NCI-H2227 treated with DMSO at 0.1 percent for 48 hours (cell line): ENCODE measurements around the gene LGI4.
A peak's percentile ranks its signal among the peaks of the same experiment; 100 is the strongest.
"Not testable (repeated sequence)": the region's sequence is repeated elsewhere in the genome, so short reads cannot be mapped to it uniquely, and the experiment has no call there.

ENCODE experiments used
- DNase-seq: peaks from one replicate; lab custom pipeline; 2025; lab: John Stamatoyannopoulos, UW

Gene LGI4

GRCh38 chr19:35105411-35106290 is 29.2 kb downstream of the LGI4 start:
- no peak for DNase-seq

GRCh38 chr19:35105047-35105410 is 29.8 kb downstream of the LGI4 start:
- DNase-seq: no peak

- no peak for DNase-seq
Observed at GRCh38 chr19:35104361-35104760, 30.5 kb downstream of the LGI4 start.

- not testable (repeated sequence) for DNase-seq
Observed at GRCh38 chr19:35103614-35104013, 31.2 kb downstream of the LGI4 start.

- not testable (repeated sequence) for DNase-seq
Observed at GRCh38 chr19:35101949-35102348, 32.9 kb downstream of the LGI4 start.

- DNase-seq: no peak
Observed at GRCh38 chr19:35100588-35101533, 34.0 kb downstream of the LGI4 start.

GRCh38 chr19:35099897-35100275 is 35.0 kb downstream of the LGI4 start:
- no peak for DNase-seq

GRCh38 chr19:35099155-35099896 is 35.5 kb downstream of the LGI4 start:
- no peak for DNase-seq

GRCh38 chr19:35098413-35099049 is 36.3 kb downstream of the LGI4 start:
- no peak for DNase-seq

- DNase-seq: no peak
Observed at GRCh38 chr19:35095667-35096368, 39.0 kb downstream of the LGI4 start.

- DNase-seq: no peak
Observed at GRCh38 chr19:35094656-35095055, 40.2 kb downstream of the LGI4 start.

GRCh38 chr19:35093941-35094647 is 40.8 kb downstream of the LGI4 start:
- no peak for DNase-seq

- DNase-seq: peak; percentile 32
Observed at GRCh38 chr19:35093430-35093829, 41.4 kb downstream of the LGI4 start.

GRCh38 chr19:35090506-35091214 is 44.2 kb downstream of the LGI4 start:
- DNase-seq: peak; percentile 70

GRCh38 chr19:35090160-35090505 is 44.7 kb downstream of the LGI4 start:
- no peak for DNase-seq

GRCh38 chr19:35089554-35089953 is 45.3 kb downstream of the LGI4 start:
- DNase-seq: no peak

- no peak for DNase-seq
Observed at GRCh38 chr19:35088131-35088913, 46.5 kb downstream of the LGI4 start.

- no peak for DNase-seq
Observed at GRCh38 chr19:35087393-35087792, 47.5 kb downstream of the LGI4 start.

GRCh38 chr19:35086455-35086854 is 48.4 kb downstream of the LGI4 start:
- no peak for DNase-seq
